Calu3 (cell line): ENCODE data around the gene RBM14. TPM values are rescaled to one million over a fixed set of nuclear protein-coding genes. Genes with fewer than 3 reads are reported as not detected.

Source experiments
- BruUV-seq: library from RNA; stranded (reverse); fragments of 400-500 nt; replicated peaks from 2 replicates; lab custom pipeline; 2021; lab: Mats Ljungman, UMichigan
- CTCF ChIA-PET: fragments of 300-600 bp; sonication (Branson Sonifier 250); formaldehyde crosslinking; loops from one replicate; lab custom pipeline; 2022; ENCODE audit warnings: antibody characterized with exemption; lab: Charles Lee
- DNase-seq: peaks from one replicate; pipeline ENCODE4 v3.0.0; 2022
- H3K27ac Mint-ChIP-seq: one replicate; pipeline ENCODE4 v1.8.0; 2022; ENCODE audit warnings: mixed read lengths; ENCODE audit not compliant: unreplicated experiment
- H3K27me3 Mint-ChIP-seq: one replicate; pipeline ENCODE4 v1.8.0; 2022; ENCODE audit warnings: mixed read lengths; ENCODE audit not compliant: unreplicated experiment
- H3K36me3 Mint-ChIP-seq: one replicate; pipeline ENCODE4 v1.8.0; 2022; ENCODE audit warnings: mild to moderate bottlenecking, moderate library complexity, mixed read lengths; ENCODE audit not compliant: insufficient read depth, unreplicated experiment
- H3K4me1 Mint-ChIP-seq: one replicate; pipeline ENCODE4 v1.8.0; 2022; ENCODE audit warnings: mild to moderate bottlenecking, low read depth, mixed read lengths; ENCODE audit not compliant: unreplicated experiment
- H3K4me3 Mint-ChIP-seq: one replicate; pipeline ENCODE4 v1.8.0; 2022; ENCODE audit warnings: mild to moderate bottlenecking, low read depth, moderate library complexity, mixed read lengths; ENCODE audit not compliant: unreplicated experiment
- H3K9me3 Mint-ChIP-seq: one replicate; pipeline ENCODE4 v1.8.0; 2022; ENCODE audit warnings: low read depth, mixed read lengths; ENCODE audit not compliant: unreplicated experiment
- CTCF ChIP-seq: fragments of 200-600 bp; IDR thresholded peaks from one replicate; pipeline ENCODE4 v1.8.0; 2022; ENCODE audit warnings: antibody characterized with exemption; ENCODE audit not compliant: unreplicated experiment
- intact Hi-C: fragments of 100-400 bp; cut with micrococcal nuclease; formaldehyde crosslinking; loops from one replicate; pipeline ENCODE4 v1.10.0; 2022; ENCODE audit not compliant: unreplicated experiment
- total RNA-seq: library from RNA; stranded (reverse); gene quantifications from 2 replicates; pipeline ENCODE4 v1.2.3, GENCODE V29; 2022

RBM14 gene
- total RNA-seq, 1 experiment from 2014 or later = 107 TPM

GRCh38 chr11:66619080-66619554, 2.7 kb downstream of the RBM14 start:
- H3K27me3 Mint-ChIP-seq = no peaks in the 10 kb centered on the region
- peak overlapping the region; percentile 99 for H3K4me3 Mint-ChIP-seq
- intact Hi-C loops = no loop called here
- peaks cover 74% of the 10 kb centered on the region for H3K36me3 Mint-ChIP-seq
- BruUV-seq = no TSS peak
- no peak for TF ChIP-seq CTCF
- peak overlapping the region; percentile 99 for H3K27ac Mint-ChIP-seq
- H3K9me3 Mint-ChIP-seq = no peaks in the 10 kb centered on the region
- CTCF ChIA-PET = interaction anchor here (0.8 to 1.3 kb wide), 2 partner anchors 19 to 44 kb away, joined by 3 to 4 read pairs; partner anchors contain the start of gene RBM4
- DNase-seq = no peak
- H3K4me1 Mint-ChIP-seq = peaks cover 36% of the 10 kb centered on the region

DNA sequence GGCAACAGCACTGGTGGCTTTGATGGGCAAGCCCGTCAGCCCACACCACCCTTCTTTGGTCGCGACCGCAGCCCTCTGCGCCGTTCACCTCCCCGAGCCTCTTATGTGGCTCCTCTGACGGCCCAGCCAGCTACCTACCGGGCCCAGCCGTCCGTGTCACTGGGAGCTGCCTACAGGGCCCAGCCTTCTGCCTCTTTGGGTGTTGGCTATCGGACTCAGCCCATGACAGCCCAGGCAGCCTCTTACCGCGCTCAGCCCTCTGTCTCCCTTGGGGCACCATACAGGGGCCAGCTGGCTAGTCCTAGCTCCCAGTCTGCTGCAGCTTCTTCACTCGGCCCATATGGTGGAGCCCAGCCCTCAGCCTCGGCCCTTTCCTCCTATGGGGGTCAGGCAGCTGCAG, 8.0 kb downstream of the RBM14 start:
- Mint-ChIP-seq H3K27me3 (no peaks in the 10 kb centered on the region), H3K27ac (no peak overlapping the region), H3K4me1 (peaks cover 19% of the 10 kb centered on the region), H3K36me3 (peaks cover 65% of the 10 kb centered on the region), H3K9me3 (no peaks in the 10 kb centered on the region), H3K4me3 (no peak overlapping the region)
- intact Hi-C loops = no loop called here
- CTCF ChIA-PET = interaction anchor here (0.6 kb wide), 1 partner anchor 22 kb away, joined by 3 read pairs; no protein-coding TSS in a partner anchor
- TF ChIP-seq CTCF = no peak
- BruUV-seq = no TSS peak
- DNase-seq = no peak

DNA sequence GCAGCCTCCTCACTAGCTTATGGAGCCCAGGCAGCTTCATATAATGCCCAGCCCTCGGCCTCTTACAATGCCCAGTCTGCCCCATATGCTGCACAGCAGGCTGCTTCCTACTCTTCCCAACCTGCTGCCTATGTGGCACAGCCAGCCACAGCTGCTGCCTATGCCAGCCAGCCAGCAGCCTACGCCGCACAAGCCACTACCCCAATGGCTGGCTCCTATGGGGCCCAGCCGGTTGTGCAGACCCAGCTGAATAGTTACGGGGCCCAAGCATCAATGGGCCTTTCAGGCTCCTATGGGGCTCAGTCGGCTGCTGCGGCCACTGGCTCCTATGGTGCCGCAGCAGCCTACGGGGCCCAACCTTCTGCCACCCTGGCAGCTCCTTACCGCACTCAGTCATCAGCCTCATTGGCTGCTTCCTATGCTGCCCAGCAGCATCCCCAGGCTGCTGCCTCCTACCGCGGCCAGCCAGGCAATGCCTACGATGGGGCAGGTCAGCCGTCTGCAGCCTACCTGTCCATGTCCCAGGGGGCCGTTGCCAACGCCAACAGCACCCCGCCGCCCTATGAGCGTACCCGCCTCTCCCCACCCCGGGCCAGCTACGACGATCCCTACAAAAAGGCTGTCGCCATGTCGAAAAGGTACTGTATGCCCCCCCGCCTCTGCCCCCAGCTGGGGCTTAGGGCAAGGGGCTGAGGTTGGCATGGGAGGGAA, 8.8 kb downstream of the RBM14 start:
- H3K27me3 Mint-ChIP-seq = no peaks in the 10 kb centered on the region
- H3K4me3 Mint-ChIP-seq = no peak overlapping the region
- peaks cover 14% of the 10 kb centered on the region for H3K4me1 Mint-ChIP-seq
- TF ChIP-seq CTCF = no peak
- no peaks in the 10 kb centered on the region for H3K9me3 Mint-ChIP-seq
- intact Hi-C loops = no loop called here
- peaks cover 65% of the 10 kb centered on the region for H3K36me3 Mint-ChIP-seq
- BruUV-seq = no TSS peak
- H3K27ac Mint-ChIP-seq = no peak overlapping the region
- CTCF ChIA-PET = no interaction called here
- no peak for DNase-seq

GRCh38 chr11:66625752-66626149, 9.3 kb downstream of the RBM14 start:
- intact Hi-C loops = no loop called here

More at GRCh38 chr11:66625752-66626149, 9.3 kb downstream of the RBM14 start:
- Mint-ChIP-seq H3K9me3 (no peaks in the 10 kb centered on the region), H3K4me1 (peaks cover 14% of the 10 kb centered on the region), H3K36me3 (peaks cover 67% of the 10 kb centered on the region), H3K27ac (no peak overlapping the region), H3K4me3 (no peak overlapping the region), H3K27me3 (no peaks in the 10 kb centered on the region)
- CTCF ChIA-PET = no interaction called here
- no peak for DNase-seq
- TF ChIP-seq CTCF = no peak
- BruUV-seq = no TSS peak
